ENCODE measurements around the gene GFM1. TPM values are rescaled to one million over a fixed set of nuclear protein-coding genes. Genes with fewer than 3 reads are reported as not detected.

Gene GFM1
- total RNA-seq, 1 donor from 2014 or later, result 58.4 TPM

Other genes with a start within 250 kb of the GFM1 start
- 79.2 TPM for gene MLF1, start 73.3 kb upstream of the GFM1 start, total RNA-seq
- gene LXN, start 28.1 kb downstream of the GFM1 start, total RNA-seq, result 3.8 TPM
- gene RARRES1, start 87.9 kb downstream of the GFM1 start, total RNA-seq, result 9.1 TPM
- 23.9 TPM for gene MFSD1, start 157.5 kb downstream of the GFM1 start, total RNA-seq

All from cardiac septum (tissue), 1 donor.